Transverse colon (tissue), 4 donors: ENCODE data around the gene PCDHGA4.

Source experiments
- CTCF ChIP-seq, 5 experiments: fragments of 200-600 bp in 3 of 5; fragments of 450-650 bp in 2 of 5; sonication (generic) in 3 of 5; IDR thresholded peaks; 1 replicate in 2 of 5; 2 replicates in 3 of 5; pipeline ENCODE4 v1.5.1; 2016 to 2017; ENCODE audit warnings: antibody characterized with exemption in 5 of 5, inconsistent platforms in 3 of 5, mild to moderate bottlenecking in 2 of 5, moderate library complexity in 1 of 5
- POLR2AphosphoS5 ChIP-seq, 3 donors: sonication (generic); formaldehyde crosslinking; IDR thresholded peaks; one replicate each; pipeline ENCODE4 v1.6.1; 2016; ENCODE audit warnings: antibody characterized with exemption in 3 of 3

GRCh38 chr5:141345327-141345726 lies 9.5 kb upstream of the PCDHGA4 start:
- no peak for TF ChIP-seq CTCF (IDR thresholded peaks at IDR 0.05)
- no peak for TF ChIP-seq POLR2AphosphoS5 (IDR thresholded peaks at IDR 0.05)
